SK-N-SH (cell line): ENCODE results near the gene GRIK1.

Experiments used
- CHD2 ChIP-seq: fragments of 150-350 bp; IDR thresholded peaks from 2 replicates; pipeline ENCODE4 v1.6.1; 2018; ENCODE audit warnings: low read length; ENCODE audit not compliant: partially characterized antibody
- ELF1 ChIP-seq: IDR thresholded peaks from 2 replicates; pipeline ENCODE4 v1.4.0; 2012
- EP300 ChIP-seq, 2 experiments: IDR thresholded peaks; 2 replicates each; pipeline versions ENCODE4 v1.4.0 to v1.6.1; 2012; ENCODE audit warnings: borderline replicate concordance in 1 of 2, low read depth in 1 of 2, low read length in 1 of 2
- GATA2 ChIP-seq: sonication (generic); formaldehyde crosslinking; IDR thresholded peaks from 2 replicates; pipeline ENCODE4 v1.5.0; 2020; ENCODE audit warnings: mild to moderate bottlenecking, missing genetic modification reagents
- MXI1 ChIP-seq: IDR thresholded peaks from 2 replicates; pipeline ENCODE4 v1.6.1; 2012; ENCODE audit warnings: mild to moderate bottlenecking, low read depth, low read length, improper control_type of control experiment
- POLR2AphosphoS5 ChIP-seq: IDR thresholded peaks from 2 replicates; pipeline ENCODE4 v1.6.1; 2012; ENCODE audit warnings: low read depth, low read length
- RFX5 ChIP-seq: IDR thresholded peaks from 2 replicates; pipeline ENCODE4 v1.6.1; 2012; ENCODE audit warnings: mild to moderate bottlenecking, improper control_type of control experiment, low read length
- SMC3 ChIP-seq: IDR thresholded peaks from 2 replicates; pipeline ENCODE4 v1.6.1; 2012; ENCODE audit warnings: low read depth, low read length, improper control_type of control experiment
- YY1 ChIP-seq: IDR thresholded peaks from 2 replicates; pipeline ENCODE4 v1.4.0; 2012; ENCODE audit warnings: low read depth, mild to moderate bottlenecking
- TF ChIP-seq, protein P1 (sequence below): fragments of 200-600 bp; sonication (generic); IDR thresholded peaks from 2 replicates; pipeline ENCODE4 v1.6.1; 2017; ENCODE audit warnings: antibody characterized with exemption, mild to moderate bottlenecking, moderate library complexity
- TF ChIP-seq, protein P2 (sequence below): fragments of 150-350 bp; IDR thresholded peaks from 2 replicates; pipeline ENCODE4 v1.6.1; 2017; ENCODE audit warnings: antibody characterized with exemption, low read length, low read depth, borderline replicate concordance
- TF ChIP-seq, protein P3 (sequence below): IDR thresholded peaks from 2 replicates; pipeline ENCODE4 v1.4.0; 2012; ENCODE audit warnings: low read depth, borderline replicate concordance

DNA sequence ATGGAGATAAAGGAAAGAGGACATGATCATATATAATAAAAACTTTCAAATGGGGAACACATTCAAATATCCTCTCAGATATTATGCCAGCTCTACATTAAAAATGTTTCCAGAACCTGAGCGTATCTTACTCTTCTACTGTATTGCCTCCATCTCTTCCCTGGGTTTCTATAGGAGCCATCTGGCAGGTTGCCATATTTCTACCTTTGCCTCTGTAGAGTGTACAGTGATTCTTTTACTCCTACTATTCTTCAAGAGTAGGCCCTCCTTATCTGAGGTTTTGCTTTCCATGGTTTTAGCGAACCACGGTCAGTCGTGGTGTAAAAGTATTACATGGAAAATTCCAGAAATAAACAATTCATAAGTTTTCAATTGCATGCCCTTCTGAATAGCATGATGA lies 259.5 kb downstream of the GRIK1 start:
- TF ChIP-seq YY1 (no peak), RFX5 (no peak), ELF1 (no peak), GATA2 (no peak), EP300 (IDR thresholded peaks at IDR 0.05; ENCODE audit: borderline replicate concordance in 1 of 2, low read depth in 1 of 2, low read length in 1 of 2) (no peak), SMC3 (no peak), MXI1 (no peak), POLR2AphosphoS5 (no peak), CHD2 (no peak)
- TF ChIP-seq, protein P1, sequence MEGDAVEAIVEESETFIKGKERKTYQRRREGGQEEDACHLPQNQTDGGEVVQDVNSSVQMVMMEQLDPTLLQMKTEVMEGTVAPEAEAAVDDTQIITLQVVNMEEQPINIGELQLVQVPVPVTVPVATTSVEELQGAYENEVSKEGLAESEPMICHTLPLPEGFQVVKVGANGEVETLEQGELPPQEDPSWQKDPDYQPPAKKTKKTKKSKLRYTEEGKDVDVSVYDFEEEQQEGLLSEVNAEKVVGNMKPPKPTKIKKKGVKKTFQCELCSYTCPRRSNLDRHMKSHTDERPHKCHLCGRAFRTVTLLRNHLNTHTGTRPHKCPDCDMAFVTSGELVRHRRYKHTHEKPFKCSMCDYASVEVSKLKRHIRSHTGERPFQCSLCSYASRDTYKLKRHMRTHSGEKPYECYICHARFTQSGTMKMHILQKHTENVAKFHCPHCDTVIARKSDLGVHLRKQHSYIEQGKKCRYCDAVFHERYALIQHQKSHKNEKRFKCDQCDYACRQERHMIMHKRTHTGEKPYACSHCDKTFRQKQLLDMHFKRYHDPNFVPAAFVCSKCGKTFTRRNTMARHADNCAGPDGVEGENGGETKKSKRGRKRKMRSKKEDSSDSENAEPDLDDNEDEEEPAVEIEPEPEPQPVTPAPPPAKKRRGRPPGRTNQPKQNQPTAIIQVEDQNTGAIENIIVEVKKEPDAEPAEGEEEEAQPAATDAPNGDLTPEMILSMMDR = no peak
- TF ChIP-seq, protein P2, sequence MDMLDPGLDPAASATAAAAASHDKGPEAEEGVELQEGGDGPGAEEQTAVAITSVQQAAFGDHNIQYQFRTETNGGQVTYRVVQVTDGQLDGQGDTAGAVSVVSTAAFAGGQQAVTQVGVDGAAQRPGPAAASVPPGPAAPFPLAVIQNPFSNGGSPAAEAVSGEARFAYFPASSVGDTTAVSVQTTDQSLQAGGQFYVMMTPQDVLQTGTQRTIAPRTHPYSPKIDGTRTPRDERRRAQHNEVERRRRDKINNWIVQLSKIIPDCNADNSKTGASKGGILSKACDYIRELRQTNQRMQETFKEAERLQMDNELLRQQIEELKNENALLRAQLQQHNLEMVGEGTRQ = no peak
- TF ChIP-seq, protein P3, sequence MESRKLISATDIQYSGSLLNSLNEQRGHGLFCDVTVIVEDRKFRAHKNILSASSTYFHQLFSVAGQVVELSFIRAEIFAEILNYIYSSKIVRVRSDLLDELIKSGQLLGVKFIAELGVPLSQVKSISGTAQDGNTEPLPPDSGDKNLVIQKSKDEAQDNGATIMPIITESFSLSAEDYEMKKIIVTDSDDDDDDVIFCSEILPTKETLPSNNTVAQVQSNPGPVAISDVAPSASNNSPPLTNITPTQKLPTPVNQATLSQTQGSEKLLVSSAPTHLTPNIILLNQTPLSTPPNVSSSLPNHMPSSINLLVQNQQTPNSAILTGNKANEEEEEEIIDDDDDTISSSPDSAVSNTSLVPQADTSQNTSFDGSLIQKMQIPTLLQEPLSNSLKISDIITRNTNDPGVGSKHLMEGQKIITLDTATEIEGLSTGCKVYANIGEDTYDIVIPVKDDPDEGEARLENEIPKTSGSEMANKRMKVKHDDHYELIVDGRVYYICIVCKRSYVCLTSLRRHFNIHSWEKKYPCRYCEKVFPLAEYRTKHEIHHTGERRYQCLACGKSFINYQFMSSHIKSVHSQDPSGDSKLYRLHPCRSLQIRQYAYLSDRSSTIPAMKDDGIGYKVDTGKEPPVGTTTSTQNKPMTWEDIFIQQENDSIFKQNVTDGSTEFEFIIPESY = no peak
